ENCODE measurements around the gene NELFB. TPM values are rescaled to one million over a fixed set of nuclear protein-coding genes. Genes with fewer than 3 reads are reported as not detected.

The NELFB gene
- total RNA-seq, 2 donors from 2014 or later: 37.2 to 40.6 TPM

- Histone ChIP-seq H3K27me3 (replicated peaks; ENCODE audit: insufficient read depth) (no peaks in the 10 kb centered on the region), H3K27ac (no peak overlapping the region)
- ATAC-seq (ENCODE audit: insufficient number of reproducible peaks, low FRiP score, low read depth): no peak
Measured at GRCh38 chr9:137308057-137308619, 53.0 kb downstream of the NELFB start.

GRCh38 chr9:137309368-137310188, 54.5 kb downstream of the NELFB start:
- ATAC-seq (ENCODE audit: insufficient number of reproducible peaks, low FRiP score, low read depth) (no peak), DNase-seq (ENCODE audit: low spot score) (no peak)
- H3K27ac ChIP-seq: no peak overlapping the region
- H3K36me3 ChIP-seq: no peaks in the 10 kb centered on the region
- no peaks in the 10 kb centered on the region for H3K27me3 ChIP-seq (replicated peaks; ENCODE audit: insufficient read depth)
- H3K4me3 ChIP-seq: no peak overlapping the region
- H3K9me3 ChIP-seq: no peaks in the 10 kb centered on the region
- H3K4me1 ChIP-seq (ENCODE audit: control insufficient read depth in 1 of 2, low read depth in 2 of 2): peaks cover 18 to 19% of the 10 kb centered on the region in 2 donors
- TF ChIP-seq, protein P1, sequence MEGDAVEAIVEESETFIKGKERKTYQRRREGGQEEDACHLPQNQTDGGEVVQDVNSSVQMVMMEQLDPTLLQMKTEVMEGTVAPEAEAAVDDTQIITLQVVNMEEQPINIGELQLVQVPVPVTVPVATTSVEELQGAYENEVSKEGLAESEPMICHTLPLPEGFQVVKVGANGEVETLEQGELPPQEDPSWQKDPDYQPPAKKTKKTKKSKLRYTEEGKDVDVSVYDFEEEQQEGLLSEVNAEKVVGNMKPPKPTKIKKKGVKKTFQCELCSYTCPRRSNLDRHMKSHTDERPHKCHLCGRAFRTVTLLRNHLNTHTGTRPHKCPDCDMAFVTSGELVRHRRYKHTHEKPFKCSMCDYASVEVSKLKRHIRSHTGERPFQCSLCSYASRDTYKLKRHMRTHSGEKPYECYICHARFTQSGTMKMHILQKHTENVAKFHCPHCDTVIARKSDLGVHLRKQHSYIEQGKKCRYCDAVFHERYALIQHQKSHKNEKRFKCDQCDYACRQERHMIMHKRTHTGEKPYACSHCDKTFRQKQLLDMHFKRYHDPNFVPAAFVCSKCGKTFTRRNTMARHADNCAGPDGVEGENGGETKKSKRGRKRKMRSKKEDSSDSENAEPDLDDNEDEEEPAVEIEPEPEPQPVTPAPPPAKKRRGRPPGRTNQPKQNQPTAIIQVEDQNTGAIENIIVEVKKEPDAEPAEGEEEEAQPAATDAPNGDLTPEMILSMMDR (IDR thresholded peaks at IDR 0.05): no peak

More at GRCh38 chr9:137308057-137308619, 53.0 kb downstream of the NELFB start:
- H3K9me3 ChIP-seq: no peaks in the 10 kb centered on the region
- DNase-seq (ENCODE audit: low spot score): no peak
- no peak overlapping the region for H3K4me3 ChIP-seq
- H3K4me1 ChIP-seq (ENCODE audit: control insufficient read depth in 1 of 2, low read depth in 2 of 2): peaks cover 18 to 22% of the 10 kb centered on the region in 2 donors
- TF ChIP-seq, protein P1 (IDR thresholded peaks at IDR 0.05): no peak
- H3K36me3 ChIP-seq: no peaks in the 10 kb centered on the region

- Histone ChIP-seq H3K4me1 (ENCODE audit: control insufficient read depth in 1 of 2, low read depth in 2 of 2) (peaks cover 9 to 11% of the 10 kb centered on the region in 2 donors), H3K27me3 (replicated peaks; ENCODE audit: insufficient read depth) (no peaks in the 10 kb centered on the region), H3K4me3 (no peak overlapping the region), H3K9me3 (no peaks in the 10 kb centered on the region), H3K36me3 (no peaks in the 10 kb centered on the region), H3K27ac (no peak overlapping the region)
- DNase-seq (ENCODE audit: low spot score) (no peak), ATAC-seq (ENCODE audit: insufficient number of reproducible peaks, low FRiP score, low read depth) (no peak)
- TF ChIP-seq, protein P1 (IDR thresholded peaks at IDR 0.05): no peak
Measured at GRCh38 chr9:137310189-137311052, 55.3 kb downstream of the NELFB start.

- TF ChIP-seq, protein P1 (IDR thresholded peaks at IDR 0.05): no peak
- H3K4me3 ChIP-seq: no peak overlapping the region
- H3K4me1 ChIP-seq (ENCODE audit: control insufficient read depth in 1 of 2, low read depth in 2 of 2): peaks cover 4 to 5% of the 10 kb centered on the region in 2 donors
- H3K27ac ChIP-seq: peak overlapping the region in 1 of 2 donors; percentile 12
- no peaks in the 10 kb centered on the region for H3K9me3 ChIP-seq
- no peak for DNase-seq (ENCODE audit: low spot score)
- no peaks in the 10 kb centered on the region for H3K27me3 ChIP-seq (replicated peaks; ENCODE audit: insufficient read depth)
- ATAC-seq (ENCODE audit: insufficient number of reproducible peaks, low FRiP score, low read depth): no peak
- H3K36me3 ChIP-seq: no peaks in the 10 kb centered on the region
Measured at GRCh38 chr9:137311171-137311985, 56.3 kb downstream of the NELFB start.
